Breast epithelium (tissue), 4 donors: ENCODE results near the gene SLAIN2. TPM values are rescaled to one million over a fixed set of nuclear protein-coding genes. Genes with fewer than 3 reads are reported as not detected.

ENCODE experiments used
- DNase-seq, 2 donors: peaks; one replicate each; pipeline ENCODE4 v3.0.0-alpha.2; 2019; ENCODE audit warnings: low spot score in 2 of 2
- H3K27ac ChIP-seq, 2 donors: fragments of 200-600 bp; sonication (generic) in 1 of 2; one replicate each; pipeline ENCODE4 v1.5.1; 2016 to 2019; ENCODE audit warnings: mild to moderate bottlenecking in 1 of 2
- H3K27me3 ChIP-seq, 2 donors: fragments of 200-600 bp; sonication (generic) in 1 of 2; one replicate each; pipeline versions ENCODE4 v1.5.1 to v1.6.0; 2017 to 2019; ENCODE audit warnings: control low read depth in 1 of 2, mild to moderate bottlenecking in 1 of 2
- H3K36me3 ChIP-seq: fragments of 200-600 bp; one replicate; pipeline ENCODE4 v1.5.1; 2019
- H3K4me1 ChIP-seq, 2 donors: fragments of 200-600 bp; sonication (generic); one replicate each; pipeline ENCODE4 v1.5.1; 2016 to 2019; ENCODE audit warnings: control low read depth in 1 of 2
- H3K4me3 ChIP-seq, 3 donors: fragments of 200-600 bp; sonication (generic); 1 replicate in 2 of 3; 2 replicates in 1 of 3; pipeline ENCODE4 v1.5.1; 2016 to 2019; ENCODE audit warnings: mild to moderate bottlenecking in 3 of 3, moderate library complexity in 2 of 3
- H3K9me3 ChIP-seq, 2 donors: fragments of 200-600 bp; sonication (generic) in 1 of 2; one replicate each; pipeline ENCODE4 v1.5.1; 2016 to 2019; ENCODE audit warnings: control low read depth in 1 of 2
- POLR2A ChIP-seq: fragments of 450-650 bp; IDR thresholded peaks from one replicate; pipeline ENCODE4 v1.6.1; 2016; ENCODE audit warnings: antibody characterized with exemption, mild to moderate bottlenecking, moderate library complexity
- POLR2AphosphoS5 ChIP-seq, 3 donors: sonication (generic); formaldehyde crosslinking; IDR thresholded peaks; one replicate each; pipeline ENCODE4 v1.6.1; 2017; ENCODE audit warnings: antibody characterized with exemption in 3 of 3
- intact Hi-C: fragments of 100-400 bp; cut with DNase I; formaldehyde crosslinking; loops from one replicate; pipeline ENCODE4 v1.15.1; 2023; ENCODE audit warnings: low total_unique reads
- total RNA-seq, 3 donors: library from RNA; depleted of rRNA; stranded (reverse); fragments of >200 nt; gene quantifications; one replicate each; pipeline ENCODE4 v1.1.0, GENCODE V29; 2016
- TF ChIP-seq, protein P1 (sequence below), 3 donors: fragments of 450-650 bp; IDR thresholded peaks; one replicate each; pipeline ENCODE4 v1.5.1; 2016 to 2017; ENCODE audit warnings: antibody characterized with exemption in 3 of 3, mild to moderate bottlenecking in 3 of 3, moderate library complexity in 3 of 3

SLAIN2 gene
- total RNA-seq, 3 donors from 2014 or later, result 41.6 to 76.6 (median 76.5) TPM

DNA sequence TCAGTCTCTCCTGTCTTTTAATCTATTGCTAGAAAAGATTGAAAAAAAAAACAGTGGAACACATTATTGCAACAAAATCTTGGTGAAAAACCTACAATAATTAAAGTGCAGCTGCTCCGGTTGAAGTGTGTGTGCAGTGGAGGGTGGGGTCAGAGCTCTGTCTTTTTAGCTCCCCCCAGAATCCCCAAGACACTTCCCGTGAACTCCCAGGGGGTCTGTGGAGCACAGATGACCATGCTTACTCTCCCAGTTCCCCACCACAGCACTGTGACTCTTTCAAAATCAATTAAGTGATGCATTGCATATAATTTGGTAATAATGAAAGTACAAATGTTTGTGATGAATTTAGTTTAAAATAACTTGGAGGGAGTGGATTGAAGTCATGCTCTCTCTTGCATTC is 126.1 kb downstream of the SLAIN2 start:
- Histone ChIP-seq H3K27me3 (no peaks in the 10 kb centered on the region), H3K4me1 (no peaks in the 10 kb centered on the region), H3K27ac (no peak overlapping the region), H3K4me3 (no peak overlapping the region), H3K9me3 (peaks cover 0 to 4% of the 10 kb centered on the region in 2 donors), H3K36me3 (no peaks in the 10 kb centered on the region)
- intact Hi-C loops, result no loop called here
- DNase-seq, result no peak
- TF ChIP-seq POLR2AphosphoS5 (IDR thresholded peaks at IDR 0.05), result no peak
- TF ChIP-seq, protein P1, sequence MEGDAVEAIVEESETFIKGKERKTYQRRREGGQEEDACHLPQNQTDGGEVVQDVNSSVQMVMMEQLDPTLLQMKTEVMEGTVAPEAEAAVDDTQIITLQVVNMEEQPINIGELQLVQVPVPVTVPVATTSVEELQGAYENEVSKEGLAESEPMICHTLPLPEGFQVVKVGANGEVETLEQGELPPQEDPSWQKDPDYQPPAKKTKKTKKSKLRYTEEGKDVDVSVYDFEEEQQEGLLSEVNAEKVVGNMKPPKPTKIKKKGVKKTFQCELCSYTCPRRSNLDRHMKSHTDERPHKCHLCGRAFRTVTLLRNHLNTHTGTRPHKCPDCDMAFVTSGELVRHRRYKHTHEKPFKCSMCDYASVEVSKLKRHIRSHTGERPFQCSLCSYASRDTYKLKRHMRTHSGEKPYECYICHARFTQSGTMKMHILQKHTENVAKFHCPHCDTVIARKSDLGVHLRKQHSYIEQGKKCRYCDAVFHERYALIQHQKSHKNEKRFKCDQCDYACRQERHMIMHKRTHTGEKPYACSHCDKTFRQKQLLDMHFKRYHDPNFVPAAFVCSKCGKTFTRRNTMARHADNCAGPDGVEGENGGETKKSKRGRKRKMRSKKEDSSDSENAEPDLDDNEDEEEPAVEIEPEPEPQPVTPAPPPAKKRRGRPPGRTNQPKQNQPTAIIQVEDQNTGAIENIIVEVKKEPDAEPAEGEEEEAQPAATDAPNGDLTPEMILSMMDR (IDR thresholded peaks at IDR 0.05), result no peak
- no peak for TF ChIP-seq POLR2A

GRCh38 chr4:48467891-48468290 is 126.6 kb downstream of the SLAIN2 start:
- Histone ChIP-seq H3K4me1 (no peaks in the 10 kb centered on the region), H3K9me3 (peaks cover 0 to 3% of the 10 kb centered on the region in 2 donors), H3K36me3 (no peaks in the 10 kb centered on the region), H3K4me3 (no peak overlapping the region), H3K27me3 (no peaks in the 10 kb centered on the region), H3K27ac (no peak overlapping the region)
- no peak for DNase-seq
- intact Hi-C loops, result no loop called here
- TF ChIP-seq, protein P1 (IDR thresholded peaks at IDR 0.05), result no peak
- TF ChIP-seq POLR2AphosphoS5 (IDR thresholded peaks at IDR 0.05) (no peak), POLR2A (no peak)

DNA sequence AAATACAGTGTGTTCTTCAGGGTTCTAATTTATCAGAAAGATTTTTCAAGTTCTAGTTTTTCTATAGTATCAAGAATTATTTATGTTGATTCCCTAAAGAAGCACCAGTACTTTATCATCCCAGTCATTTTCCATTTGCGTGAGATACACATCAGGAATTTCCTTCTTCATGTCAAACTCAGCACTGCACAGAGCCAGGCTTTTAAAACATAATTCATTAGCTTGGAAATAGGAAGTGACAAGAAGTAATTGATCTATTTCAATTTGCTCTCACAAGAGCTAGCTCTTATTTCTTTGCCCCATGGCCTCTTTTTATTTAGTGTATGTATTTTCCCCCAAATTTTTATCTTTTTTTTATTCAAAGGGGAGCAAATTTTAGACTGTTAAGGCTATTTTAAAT is 128.8 kb downstream of the SLAIN2 start:
- H3K9me3 ChIP-seq, result no peaks in the 10 kb centered on the region
- no peak for DNase-seq
- intact Hi-C loops, result no loop called here
- TF ChIP-seq POLR2A (no peak), POLR2AphosphoS5 (IDR thresholded peaks at IDR 0.05) (no peak)
- TF ChIP-seq, protein P1 (IDR thresholded peaks at IDR 0.05), result no peak
- H3K27me3 ChIP-seq, result no peaks in the 10 kb centered on the region
- H3K4me3 ChIP-seq, result no peak overlapping the region
- no peaks in the 10 kb centered on the region for H3K36me3 ChIP-seq
- no peak overlapping the region for H3K27ac ChIP-seq
- no peaks in the 10 kb centered on the region for H3K4me1 ChIP-seq

DNA sequence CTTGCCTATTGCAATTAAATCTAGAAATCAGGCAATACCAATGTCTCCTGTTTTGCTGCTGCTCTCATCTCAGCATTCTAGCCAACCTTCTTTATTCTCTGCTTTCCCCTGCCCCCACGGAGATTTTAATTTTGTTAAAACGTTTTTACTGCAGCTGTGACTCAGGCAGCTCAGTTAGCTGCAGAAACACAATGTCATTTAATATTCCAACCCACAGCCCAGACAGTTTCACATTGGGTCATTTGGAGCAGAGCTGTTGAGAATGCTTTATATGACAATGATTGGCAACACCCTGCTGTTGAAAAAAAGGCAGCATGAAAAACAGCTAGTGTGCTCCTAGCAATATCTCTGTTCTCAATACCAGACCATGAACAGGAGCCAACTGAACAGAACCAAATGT is 129.2 kb downstream of the SLAIN2 start:
- TF ChIP-seq, protein P1 (IDR thresholded peaks at IDR 0.05), result no peak
- TF ChIP-seq POLR2AphosphoS5 (IDR thresholded peaks at IDR 0.05), result no peak
- TF ChIP-seq POLR2A, result no peak
- H3K4me3 ChIP-seq, result no peak overlapping the region
- H3K27ac ChIP-seq, result no peak overlapping the region
- H3K4me1 ChIP-seq, result no peaks in the 10 kb centered on the region
- H3K9me3 ChIP-seq, result no peaks in the 10 kb centered on the region
- DNase-seq, result no peak
- intact Hi-C loops, result no loop called here
- H3K36me3 ChIP-seq, result no peaks in the 10 kb centered on the region
- no peaks in the 10 kb centered on the region for H3K27me3 ChIP-seq

- no peak for DNase-seq
- intact Hi-C loops, result no loop called here
These were observed 131.5 kb downstream of the SLAIN2 start for GRCh38 chr4:48472794-48473193.

More at GRCh38 chr4:48472794-48473193, 131.5 kb downstream of the SLAIN2 start:
- H3K27ac ChIP-seq, result no peak overlapping the region
- no peaks in the 10 kb centered on the region for H3K27me3 ChIP-seq
- H3K9me3 ChIP-seq, result no peaks in the 10 kb centered on the region
- TF ChIP-seq, protein P1 (IDR thresholded peaks at IDR 0.05), result no peak
- TF ChIP-seq POLR2A (no peak), POLR2AphosphoS5 (IDR thresholded peaks at IDR 0.05) (no peak)
- H3K4me3 ChIP-seq, result no peak overlapping the region
- no peaks in the 10 kb centered on the region for H3K36me3 ChIP-seq
- H3K4me1 ChIP-seq, result no peaks in the 10 kb centered on the region
